Tongue (tissue), 2 donors: ENCODE data around the gene SLC19A2. TPM values are rescaled to one million over a fixed set of nuclear protein-coding genes. Genes with fewer than 3 reads are reported as not detected.
"Not testable (repeated sequence)": the region's sequence is repeated elsewhere in the genome, so short reads cannot be mapped to it uniquely, and the experiment has no call there.

Experiments used
- DNase-seq: peaks from one replicate; pipeline ENCODE4 v3.0.0-alpha.2; 2015
- total RNA-seq: library from RNA; depleted of rRNA; stranded (reverse); fragments of >200 nt; gene quantifications from one replicate; pipeline ENCODE4 v1.2.3, GENCODE V29; 2014

The SLC19A2 gene
- total RNA-seq, 1 donor from 2014 or later = 44.3 TPM

DNA sequence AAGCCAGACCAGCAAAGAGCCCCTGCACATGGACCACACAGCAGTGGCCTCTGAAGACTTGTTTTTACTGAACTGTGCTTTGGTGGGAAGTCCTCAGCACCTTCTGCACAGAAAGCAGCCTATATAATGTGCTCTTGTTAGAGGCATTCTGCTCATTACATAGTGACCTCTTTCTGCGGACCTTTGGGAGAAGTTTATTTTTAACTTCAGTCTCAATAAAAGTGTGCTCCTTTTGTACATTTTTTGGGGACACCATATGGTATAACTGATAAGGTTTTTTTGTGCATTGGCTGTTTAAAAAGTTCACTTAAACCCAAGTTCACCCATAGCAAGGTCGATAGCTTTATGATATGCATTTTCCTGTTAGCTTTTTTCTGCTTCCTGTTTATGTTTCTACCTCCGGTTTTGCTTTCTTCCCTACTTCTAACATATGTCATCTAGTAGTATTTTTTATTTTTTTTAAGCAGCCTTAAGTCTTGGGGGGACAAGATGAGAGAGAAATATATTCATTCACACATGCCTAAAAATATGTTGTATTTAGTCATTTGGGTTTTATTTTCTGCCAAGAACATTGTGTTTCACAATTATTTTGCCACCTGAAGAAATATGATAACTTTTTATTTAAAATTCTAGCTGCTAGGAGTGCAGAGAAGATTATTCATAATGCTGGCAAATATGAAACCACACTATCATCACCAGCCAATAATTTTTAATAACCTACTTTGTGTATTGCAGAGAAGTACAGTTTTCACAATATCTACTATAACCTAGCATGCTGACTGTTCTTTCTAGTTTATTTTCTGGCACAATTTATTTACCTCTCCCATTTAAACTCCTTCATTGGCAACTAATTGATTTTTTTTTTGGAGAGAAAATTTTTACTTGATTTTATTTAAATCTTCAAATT lies 22.9 kb upstream of the SLC19A2 start:
- no peak for DNase-seq

DNA sequence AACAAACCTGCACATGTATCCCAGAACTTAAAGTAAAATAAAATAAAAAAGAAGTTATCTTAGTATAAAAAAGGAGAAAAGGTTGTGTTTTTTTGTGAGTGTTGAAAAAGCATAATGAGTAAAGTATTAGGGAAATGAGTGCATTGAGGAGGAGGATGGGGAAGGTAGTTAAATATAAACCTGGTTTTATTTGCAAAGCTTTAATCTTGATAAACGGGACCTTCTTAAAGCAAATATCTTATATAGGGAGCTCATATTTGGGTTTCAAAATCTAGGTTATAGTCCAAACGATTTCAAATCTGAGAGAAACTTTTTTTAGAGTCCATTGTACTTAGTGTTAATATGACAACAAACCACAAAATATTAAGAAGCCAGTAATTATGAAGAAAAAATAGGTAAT lies 21.7 kb upstream of the SLC19A2 start:
- DNase-seq = no peak

DNA sequence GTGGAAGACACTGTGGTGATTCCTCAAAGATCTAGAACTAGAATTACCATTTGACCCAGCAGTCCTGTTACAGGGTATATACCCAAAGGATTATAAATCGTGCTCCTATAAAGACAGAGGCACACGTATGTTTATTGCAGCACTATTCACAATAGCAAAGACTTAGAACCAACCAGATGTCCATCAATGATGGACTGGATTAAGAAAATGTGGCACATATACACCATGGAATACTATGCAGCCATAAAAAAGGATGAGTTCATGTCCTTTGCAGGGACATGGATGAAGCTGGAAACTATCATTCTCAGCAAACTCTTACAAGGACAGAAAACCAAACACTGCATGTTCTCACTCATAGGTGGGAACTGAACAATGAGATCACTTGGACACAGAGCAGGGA lies 17.9 kb upstream of the SLC19A2 start:
- not testable (repeated sequence) for DNase-seq

DNA sequence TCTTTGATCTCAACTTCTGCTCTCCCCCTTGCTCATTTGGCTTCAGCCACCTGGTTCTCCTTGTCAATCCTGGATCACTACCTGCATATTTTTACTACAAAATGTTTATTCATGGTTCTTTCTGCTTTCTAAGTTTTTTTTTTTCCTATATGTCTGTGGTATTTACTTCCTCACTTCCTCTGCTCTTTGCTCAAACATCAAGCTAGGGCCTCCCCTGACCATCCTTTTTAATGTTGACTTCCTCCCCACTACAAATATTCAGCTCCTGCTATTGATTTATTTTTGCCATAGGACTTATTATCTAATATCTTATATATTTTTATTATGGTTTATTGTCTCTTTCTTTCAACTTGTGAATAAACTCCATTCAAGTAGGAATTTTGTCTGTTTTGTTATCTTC lies 14.1 kb upstream of the SLC19A2 start:
- no peak for DNase-seq

DNA sequence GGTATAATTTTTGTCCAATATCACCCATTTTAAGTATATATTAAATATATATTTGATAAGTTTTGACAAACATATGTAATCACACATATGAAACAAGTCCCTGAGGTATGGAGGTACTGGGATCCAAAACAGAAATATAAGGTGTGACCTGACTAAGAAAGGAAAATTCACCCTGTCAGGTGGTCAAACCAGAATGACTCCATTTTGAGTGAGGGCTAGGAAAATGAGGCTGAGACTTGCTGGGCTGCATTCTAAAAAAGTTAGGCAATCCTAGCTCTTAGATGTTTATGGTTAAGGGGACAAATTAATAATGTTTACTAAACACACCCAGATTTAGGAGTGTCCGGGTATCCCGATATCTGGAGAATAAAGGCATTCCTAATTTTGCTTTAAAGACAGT lies 11.6 kb upstream of the SLC19A2 start:
- no peak for DNase-seq

DNA sequence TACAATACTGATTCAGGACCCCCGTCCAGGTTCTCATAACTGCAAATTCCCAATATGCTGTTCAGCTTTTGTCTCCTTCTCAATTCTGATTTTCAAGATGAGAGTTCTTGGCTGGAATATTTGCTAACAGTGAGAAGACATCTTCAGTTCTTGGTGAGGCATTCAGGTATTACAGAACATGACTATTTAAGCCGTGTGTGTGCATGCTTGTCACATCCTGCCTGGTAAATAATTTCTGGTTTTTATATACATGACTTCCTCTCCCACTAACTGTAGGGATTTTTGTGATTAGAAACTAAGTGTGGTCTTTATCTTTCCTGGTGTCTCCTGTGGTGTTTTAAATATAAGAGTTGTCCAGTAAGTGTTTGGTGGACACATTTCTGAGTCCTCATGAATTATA lies 10.2 kb upstream of the SLC19A2 start:
- no peak for DNase-seq

DNA sequence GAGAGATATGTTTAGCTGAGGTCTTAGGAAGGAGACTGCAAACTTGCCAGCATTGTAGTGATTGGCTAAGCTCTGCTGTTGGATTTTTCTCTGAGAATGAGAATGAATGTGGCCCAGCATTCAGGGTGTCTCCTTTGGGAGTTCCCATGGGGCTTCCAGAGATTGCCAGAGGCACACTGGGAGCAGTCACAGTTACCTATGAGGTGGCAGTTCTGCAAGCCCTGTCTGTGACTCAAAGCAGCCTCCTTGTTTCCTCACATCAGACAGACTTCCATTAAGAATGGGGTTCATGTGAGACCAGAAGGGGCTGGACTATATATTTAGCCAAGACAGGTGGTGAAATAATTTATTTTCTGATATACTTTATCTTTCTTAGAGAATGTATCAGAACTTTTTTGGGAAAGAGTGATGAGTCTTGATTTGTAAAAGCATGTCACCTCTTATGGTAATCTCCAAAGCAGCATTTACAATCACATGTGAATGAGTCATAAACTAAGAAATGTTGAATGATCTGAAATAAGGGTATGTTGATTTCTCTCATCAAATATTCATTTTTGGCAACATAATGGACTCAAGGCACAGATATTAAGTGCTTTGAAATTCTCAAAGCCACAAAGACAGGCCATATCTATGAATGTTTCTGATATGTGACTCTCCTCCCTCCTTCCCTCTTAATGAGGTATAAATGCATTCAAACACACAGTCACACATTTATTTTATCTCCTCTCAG lies 9.5 kb upstream of the SLC19A2 start:
- no peak for DNase-seq

DNA sequence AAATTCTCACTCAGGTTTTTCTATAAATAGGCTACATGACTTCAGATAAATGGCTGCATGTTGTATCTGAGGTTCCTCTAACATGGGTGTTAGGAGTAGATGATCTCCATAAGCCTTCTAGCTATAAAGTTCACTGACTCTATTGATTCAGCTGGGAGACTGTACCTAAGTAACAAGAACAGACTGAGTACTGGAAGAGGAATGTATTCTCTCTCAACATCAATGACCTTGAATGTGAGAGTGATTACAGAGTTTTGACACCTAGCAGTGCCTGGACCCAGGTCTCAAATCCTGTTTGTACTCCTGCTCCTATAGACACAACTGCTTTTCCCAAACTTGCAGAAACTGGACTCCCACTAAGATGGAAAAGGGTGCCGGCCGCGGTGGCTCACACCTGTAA lies 8.6 kb upstream of the SLC19A2 start:
- DNase-seq = no peak

DNA sequence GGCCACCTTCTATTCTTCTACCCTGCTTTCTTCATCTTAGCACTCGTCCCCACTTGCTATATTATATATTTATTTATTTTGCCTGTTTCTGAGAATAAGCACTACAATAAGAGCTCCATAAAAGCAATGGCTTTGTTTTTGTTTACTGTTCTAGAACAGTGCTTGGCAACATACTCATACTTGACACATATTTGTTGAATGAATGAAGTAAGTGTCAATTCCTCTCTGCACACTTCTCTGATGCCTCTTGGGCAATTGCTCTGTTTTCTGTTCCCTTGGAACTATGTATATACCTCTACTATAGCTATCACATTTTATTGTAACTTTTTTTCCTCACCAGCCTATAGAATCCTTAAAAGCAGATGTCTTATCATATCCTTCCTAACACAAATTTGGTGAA lies 7.5 kb upstream of the SLC19A2 start:
- no peak for DNase-seq

DNA sequence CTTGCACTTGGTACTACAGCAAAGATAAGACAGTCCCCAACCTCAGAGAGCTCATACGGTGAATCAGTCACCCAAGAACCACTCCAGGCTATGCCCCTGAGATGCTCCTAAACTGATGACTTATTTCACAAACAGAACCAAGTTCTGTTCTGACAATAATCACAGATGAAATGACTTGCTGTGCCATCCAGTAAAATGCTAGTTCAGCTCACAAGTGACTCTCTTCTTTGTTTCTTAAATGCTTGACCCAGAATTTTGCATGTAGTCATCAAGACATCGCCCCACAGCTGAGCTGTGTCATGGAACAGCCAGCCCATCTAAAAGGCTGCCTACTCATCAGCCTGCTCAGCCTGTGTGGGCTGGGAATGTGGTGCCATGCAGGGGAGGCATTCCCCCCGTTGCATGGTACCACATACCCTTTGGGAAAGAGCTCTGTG lies 6.1 kb upstream of the SLC19A2 start:
- DNase-seq = no peak

DNA sequence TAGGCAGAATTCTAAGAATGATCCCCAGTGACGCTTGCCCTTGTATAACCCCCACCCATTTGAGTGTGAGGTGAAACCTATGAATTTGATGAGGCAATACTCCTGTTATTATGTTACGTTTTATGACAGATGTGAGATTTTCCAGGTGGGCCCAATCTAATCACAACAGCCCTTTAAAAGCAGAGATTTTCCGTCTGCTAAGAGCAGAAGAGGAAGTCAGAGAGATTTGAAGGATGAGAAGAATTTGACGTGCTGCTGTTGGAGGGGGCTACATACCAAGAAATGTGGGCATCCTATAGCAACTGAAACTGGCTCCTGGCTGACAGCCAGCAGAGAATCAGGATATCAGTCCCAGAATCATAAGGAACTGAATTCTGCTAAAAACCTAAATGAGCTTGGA lies 2.4 kb upstream of the SLC19A2 start:
- DNase-seq = peak; percentile 8

DNA sequence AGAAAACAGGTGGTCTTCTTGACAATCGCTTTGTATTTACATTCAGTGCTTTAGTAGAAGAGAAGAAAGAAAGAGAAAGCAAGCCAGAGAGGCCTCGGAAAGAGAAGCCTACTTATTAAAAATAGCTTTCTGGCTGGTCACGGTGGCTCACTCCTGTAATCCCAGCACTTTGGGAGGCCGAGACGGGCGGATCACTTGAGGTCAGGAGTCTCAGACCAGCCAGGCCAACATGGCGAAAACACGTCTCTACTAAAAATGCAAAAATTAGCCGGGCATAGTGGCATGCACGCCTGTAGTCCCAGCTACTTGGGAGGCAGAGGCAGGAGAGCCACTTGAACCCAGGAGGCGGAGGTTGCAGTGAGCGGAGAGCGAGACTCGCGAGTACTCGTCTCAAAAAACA lies 1.8 kb upstream of the SLC19A2 start:
- peak; percentile 43 for DNase-seq

DNA sequence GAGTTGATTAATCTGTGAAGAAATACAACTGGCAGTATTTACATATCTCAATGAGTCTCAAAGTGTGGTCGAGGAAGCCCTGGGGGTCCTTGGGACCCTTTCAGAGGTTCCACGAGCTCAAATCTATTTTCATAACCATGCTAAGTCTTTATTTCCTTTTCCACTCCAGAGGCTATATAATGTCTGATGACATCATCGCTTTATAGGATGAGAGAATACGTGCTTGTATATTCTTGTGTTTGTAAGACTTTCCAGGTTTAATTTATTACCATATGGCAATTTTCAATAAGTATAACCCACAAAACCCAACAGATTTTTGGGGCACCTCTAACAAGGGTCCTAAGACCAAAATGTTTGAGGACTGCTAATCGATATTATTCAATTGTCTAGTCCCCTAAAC lies 1.4 kb upstream of the SLC19A2 start:
- DNase-seq = peak; percentile 32

DNA sequence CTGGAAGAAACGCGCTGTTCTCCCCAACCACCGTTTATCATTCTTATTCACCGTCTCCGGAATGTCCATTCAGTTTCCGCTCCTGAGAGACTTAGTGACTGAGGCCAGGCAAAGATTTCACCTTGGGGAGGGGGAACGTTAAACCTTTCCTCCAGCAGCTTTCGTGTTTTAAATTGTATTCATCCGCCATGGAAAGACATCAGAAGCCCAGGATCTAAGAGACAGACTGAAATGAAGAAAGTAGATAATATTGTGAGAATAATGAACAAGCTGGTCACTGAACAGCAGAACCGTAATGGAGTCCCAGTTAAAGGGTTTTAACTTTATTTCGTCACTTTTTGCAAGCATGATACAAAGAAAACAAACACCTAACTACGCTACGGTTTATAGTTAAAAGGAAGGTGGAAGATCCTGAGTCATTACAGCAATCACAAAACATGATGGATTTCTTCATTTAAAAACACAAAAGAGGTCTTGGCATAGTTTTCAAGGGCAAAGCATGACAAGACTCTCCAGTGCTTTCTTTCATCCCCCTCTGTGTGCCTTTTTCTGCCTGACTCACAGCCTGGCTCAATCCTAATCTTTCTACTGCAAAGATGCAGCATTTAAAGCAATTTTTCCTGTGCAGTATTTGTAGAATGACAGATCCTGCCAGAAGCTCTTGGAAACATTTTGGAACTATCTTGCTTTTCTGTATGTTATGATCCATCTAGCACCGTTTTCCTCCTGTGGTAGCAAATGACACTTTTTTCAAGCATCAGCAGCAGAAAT lies 722 bp upstream of the SLC19A2 start:
- DNase-seq = peak; percentile 60

DNA sequence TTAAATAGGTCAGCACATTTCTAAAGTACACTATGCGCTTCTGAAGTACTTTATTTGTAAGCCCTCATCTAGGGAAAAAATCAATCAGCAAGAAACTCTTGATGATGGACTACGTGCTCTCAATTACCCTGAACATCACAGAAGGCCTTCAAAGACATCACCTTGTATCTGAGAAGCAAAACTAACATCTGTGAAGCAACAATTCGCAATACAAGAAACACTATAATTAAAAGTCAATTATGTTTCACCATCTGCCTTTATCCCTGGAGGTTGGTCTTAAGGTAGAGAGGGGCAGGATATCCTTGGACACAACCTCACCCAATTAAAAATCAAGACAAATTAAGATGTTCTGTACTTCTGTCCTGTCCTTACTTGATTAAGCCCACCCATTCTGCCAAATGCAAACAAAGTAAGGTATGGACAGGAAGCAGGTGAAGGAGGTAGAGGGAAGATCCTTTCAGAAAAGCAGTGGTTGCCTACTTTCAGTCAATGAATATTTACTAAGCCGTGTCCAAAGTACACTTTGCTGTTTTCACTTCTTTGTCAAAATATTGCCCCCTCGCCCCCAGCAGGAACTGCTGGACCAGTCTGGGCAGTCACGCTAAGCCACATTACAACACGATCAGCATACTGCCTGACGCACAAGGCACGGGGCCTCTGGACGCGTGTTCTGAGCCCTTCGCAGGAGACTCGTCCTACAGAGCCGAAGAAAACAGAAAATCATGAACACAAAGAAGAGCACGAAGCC lies 887 bp downstream of the SLC19A2 start:
- DNase-seq = peak; percentile 73

DNA sequence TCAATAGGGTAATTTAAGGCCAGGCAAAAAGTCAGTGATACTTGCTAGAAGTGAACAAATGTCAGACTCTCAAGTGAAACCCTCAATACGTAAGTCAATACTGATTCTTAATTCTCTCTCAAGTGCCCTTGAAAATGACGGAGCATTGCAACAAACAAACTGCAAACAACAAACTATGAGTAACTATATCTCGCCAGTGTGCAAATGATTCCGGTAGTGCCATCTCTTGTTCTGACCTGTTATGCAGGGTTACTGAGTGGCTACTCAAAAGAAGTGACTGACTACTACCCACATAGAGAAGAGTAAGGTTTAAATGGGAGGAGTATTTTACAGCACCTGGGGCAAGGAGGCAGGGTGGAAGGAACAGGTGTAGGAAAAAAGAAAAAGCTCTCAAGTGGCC lies 1.6 kb downstream of the SLC19A2 start:
- DNase-seq = peak; percentile 28

DNA sequence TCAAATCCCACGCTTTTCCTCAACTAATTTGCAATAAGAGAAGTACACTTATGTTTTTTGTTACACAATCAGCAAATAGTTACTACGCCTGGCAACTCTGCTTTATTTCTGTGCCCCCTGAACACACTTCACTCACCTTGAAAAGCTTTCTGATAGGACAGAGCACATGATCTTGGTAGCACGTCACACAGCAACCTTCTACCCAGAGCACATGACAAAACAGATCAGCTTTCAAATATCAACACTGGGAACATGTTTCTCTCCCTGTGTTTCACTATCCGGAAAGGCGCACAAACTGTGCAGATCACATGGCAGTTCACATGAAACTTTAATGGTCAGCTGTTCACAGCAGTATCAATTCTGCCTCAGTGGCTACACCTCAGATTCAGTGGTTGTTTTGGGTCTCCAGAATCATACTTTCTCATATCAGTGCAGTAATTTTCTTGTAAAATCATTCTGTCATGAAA lies 2.2 kb downstream of the SLC19A2 start:
- DNase-seq = peak; percentile 70

DNA sequence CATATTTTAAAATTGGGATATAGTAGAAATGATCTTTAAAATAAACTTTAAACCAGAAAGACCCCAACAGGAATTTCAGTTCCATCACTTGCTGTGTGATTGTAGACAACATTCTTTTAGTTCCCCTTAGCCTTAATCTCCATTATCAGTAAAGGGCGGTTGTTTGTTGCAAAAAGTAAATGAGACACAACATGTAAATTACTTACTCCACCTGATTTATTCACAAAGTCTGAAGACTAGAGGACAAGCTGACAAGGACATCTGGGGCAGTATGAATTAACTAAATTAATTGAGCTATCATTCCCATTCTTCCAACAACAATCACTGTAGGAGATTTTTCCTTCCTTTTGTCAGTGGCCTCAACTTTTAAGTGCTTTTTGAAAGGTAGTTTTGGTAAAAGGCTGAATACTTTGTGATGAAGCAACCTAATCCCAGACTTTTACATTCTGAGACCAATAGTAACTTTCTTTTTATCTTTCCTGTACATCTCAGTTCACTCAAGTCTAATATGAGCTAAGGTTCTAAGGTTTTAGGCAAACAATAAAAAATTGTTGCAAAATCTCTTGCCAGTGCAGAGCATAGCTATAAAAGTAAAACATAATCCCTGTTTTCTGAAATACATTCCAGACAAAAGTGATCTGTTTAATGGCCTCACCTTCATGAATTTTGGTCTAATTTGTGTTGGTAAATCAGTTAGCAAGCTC lies 6.2 kb downstream of the SLC19A2 start:
- no peak for DNase-seq

DNA sequence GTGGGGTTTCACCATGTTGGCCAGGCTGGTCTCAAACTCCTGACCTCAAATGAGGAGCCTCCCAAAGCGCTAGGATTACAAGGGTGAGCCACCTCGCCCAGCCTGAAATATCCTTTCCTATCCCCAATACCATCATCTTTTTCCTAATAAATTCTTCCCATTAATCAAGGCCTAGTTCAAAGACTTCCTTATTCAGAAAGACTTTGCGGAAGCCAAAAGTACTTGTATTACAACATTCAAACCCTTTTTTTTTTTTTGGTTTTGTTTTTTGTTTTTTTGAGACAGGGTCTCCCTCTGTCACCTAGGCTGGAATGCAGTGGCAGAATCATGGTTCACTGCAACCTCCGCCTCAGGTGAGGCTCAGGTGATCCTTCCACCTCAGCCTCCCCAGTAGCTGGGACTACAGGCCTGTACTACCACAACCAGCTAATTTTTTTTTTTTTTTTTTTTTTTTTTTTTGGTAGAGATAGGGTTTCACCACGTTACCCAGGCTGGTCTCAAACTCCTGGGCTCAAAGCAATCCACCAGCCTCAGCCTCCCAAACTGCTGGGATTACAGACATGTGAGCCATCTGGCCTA lies 7.6 kb downstream of the SLC19A2 start:
- DNase-seq = no peak

DNA sequence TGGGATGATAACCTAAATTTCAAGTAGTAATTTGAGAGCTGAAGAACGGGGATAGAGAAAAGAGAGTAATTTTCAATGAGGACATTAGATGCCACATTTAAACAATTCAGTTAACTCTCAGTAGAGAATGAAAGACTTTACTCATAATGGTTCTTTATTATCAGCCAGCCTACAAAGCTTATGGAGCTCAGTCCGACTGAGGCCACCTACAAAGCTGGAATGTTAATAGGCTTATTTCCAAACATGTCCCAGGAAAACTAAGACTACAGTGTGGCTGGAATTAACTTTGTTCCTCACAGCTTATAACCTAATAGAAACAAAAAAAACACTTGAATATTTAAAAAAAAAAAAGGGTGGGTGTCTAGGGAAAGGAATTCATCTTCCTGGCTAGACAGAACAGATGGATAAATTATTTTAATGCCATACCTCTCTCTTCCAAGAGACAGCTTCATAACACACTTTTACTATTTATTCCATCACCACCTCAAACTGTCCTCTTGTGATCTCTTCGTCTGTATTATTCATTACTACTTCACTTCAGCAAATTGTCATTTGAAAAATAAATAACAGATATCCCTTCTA lies 9.8 kb downstream of the SLC19A2 start:
- DNase-seq = no peak
